Heart left ventricle (tissue), 13 donors: Measurements from ENCODE around the gene TULP4.

Source experiments
- POLR2A ChIP-seq, 2 donors: fragments of 450-650 bp; IDR thresholded peaks; one replicate each; pipeline ENCODE4 v1.6.1; 2017; ENCODE audit warnings: antibody characterized with exemption in 2 of 2, mild to moderate bottlenecking in 2 of 2, moderate library complexity in 2 of 2
- TF ChIP-seq, protein P1 (sequence below), 12 donors: fragments of 200-600 bp; sonication (generic) in 4 of 12; IDR thresholded peaks; one replicate each; pipeline versions ENCODE4 v1.5.0 to v1.8.0; 2018 to 2022; ENCODE audit warnings: antibody characterized with exemption in 12 of 12, mild to moderate bottlenecking in 5 of 12
- donor health status: ischemic (EF 13 %, LVEDD 7.1; RV severe dilation, severe dysfunction).
- donor health status: DM: no; HTN: yes; CAD: no.
- donor health status: DM: no; HTN: no; CAD: no.
- donor health status: ischemic (EF 25% LVEDD 6.9; RV normal size, moderate dysfunction).
- donor health status: ischemic (EF 25% LVEDD 5.7; RV mildly dilated, moderate dysfunction).
- donor health status: ischemic (EF 35%, LVEDD 5.7; RV mildly dilated, moderate dysfunction).
- donor health status: nonischemic (EF 11% LVEDD 7.7; RV severe dilation, severe dysfunction).
- donor health status: DM: yes; HTN: yes; CAD: no.
- donor health status: PGD.
- donor health status: ischemic (EF 29% LVEDD 5.4; RV normal size, mild dysfunction).
- donor health status: nonischemic (EF 23%, LVEDD 6.1; RV moderate dilation, normal function).

- no peak for TF ChIP-seq POLR2A (IDR thresholded peaks at IDR 0.05)
- TF ChIP-seq, protein P1, sequence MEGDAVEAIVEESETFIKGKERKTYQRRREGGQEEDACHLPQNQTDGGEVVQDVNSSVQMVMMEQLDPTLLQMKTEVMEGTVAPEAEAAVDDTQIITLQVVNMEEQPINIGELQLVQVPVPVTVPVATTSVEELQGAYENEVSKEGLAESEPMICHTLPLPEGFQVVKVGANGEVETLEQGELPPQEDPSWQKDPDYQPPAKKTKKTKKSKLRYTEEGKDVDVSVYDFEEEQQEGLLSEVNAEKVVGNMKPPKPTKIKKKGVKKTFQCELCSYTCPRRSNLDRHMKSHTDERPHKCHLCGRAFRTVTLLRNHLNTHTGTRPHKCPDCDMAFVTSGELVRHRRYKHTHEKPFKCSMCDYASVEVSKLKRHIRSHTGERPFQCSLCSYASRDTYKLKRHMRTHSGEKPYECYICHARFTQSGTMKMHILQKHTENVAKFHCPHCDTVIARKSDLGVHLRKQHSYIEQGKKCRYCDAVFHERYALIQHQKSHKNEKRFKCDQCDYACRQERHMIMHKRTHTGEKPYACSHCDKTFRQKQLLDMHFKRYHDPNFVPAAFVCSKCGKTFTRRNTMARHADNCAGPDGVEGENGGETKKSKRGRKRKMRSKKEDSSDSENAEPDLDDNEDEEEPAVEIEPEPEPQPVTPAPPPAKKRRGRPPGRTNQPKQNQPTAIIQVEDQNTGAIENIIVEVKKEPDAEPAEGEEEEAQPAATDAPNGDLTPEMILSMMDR (IDR thresholded peaks at IDR 0.05): no peak
These were observed 180.6 kb downstream of the TULP4 start for GRCh38 chr6:158492881-158493280.
